ENCODE results near the gene RAP1GAP. TPM values are rescaled to one million over a fixed set of nuclear protein-coding genes. Genes with fewer than 3 reads are reported as not detected.

The RAP1GAP gene
- total and polyA plus RNA-seq, 4 donors, result 8.6 to 23.1 (median 11.3) TPM

DNA sequence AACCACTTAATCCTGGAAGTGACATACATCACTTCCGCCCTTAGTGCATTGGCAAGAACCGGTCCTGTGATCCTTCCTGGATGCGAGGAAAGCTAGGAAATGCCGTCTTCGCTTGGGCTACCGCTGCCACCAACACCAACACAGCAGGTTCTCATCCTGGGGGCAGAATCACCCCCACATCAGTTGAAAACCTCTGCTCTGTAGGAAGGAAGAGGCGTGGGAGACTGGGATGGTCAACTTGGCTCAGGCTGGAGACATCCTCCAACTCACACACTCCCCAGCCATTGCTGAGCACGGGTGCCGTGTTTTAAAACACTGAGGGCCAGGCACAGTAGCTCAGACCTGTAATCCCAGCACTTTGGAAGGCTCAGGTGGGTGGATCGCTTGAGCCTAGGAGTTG is 85.1 kb downstream of the RAP1GAP start:
- no peaks in the 10 kb centered on the region for H3K27me3 ChIP-seq (ENCODE audit: control insufficient read depth in 4 of 4, insufficient read depth in 4 of 4, low read length in 3 of 4)
- H3K9me3 ChIP-seq (ENCODE audit: control insufficient read depth in 4 of 4, low read length in 3 of 4), result no peaks in the 10 kb centered on the region
- 68% methylated on average over 10 of the region's 10 CpGs for WGBS
- no peak for DNase-seq (ENCODE audit: low spot score)
- no peak overlapping the region for H3K4me3 ChIP-seq (ENCODE audit: low read depth in 1 of 3, low read length in 3 of 3)
- H3K27ac ChIP-seq (ENCODE audit: low read depth in 1 of 2, low read length in 2 of 2), result no peak overlapping the region
- peaks cover 0 to 4% (median 1%) of the 10 kb centered on the region in 4 donors for H3K4me1 ChIP-seq (ENCODE audit: control insufficient read depth in 4 of 4, insufficient read depth in 4 of 4, low read length in 3 of 4)
- TF ChIP-seq, protein P1, sequence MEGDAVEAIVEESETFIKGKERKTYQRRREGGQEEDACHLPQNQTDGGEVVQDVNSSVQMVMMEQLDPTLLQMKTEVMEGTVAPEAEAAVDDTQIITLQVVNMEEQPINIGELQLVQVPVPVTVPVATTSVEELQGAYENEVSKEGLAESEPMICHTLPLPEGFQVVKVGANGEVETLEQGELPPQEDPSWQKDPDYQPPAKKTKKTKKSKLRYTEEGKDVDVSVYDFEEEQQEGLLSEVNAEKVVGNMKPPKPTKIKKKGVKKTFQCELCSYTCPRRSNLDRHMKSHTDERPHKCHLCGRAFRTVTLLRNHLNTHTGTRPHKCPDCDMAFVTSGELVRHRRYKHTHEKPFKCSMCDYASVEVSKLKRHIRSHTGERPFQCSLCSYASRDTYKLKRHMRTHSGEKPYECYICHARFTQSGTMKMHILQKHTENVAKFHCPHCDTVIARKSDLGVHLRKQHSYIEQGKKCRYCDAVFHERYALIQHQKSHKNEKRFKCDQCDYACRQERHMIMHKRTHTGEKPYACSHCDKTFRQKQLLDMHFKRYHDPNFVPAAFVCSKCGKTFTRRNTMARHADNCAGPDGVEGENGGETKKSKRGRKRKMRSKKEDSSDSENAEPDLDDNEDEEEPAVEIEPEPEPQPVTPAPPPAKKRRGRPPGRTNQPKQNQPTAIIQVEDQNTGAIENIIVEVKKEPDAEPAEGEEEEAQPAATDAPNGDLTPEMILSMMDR (IDR thresholded peaks at IDR 0.05; ENCODE audit: low read depth, low read length, missing input control), result no peak
- TF ChIP-seq JUND (IDR thresholded peaks at IDR 0.05) (no peak), SP1 (IDR thresholded peaks at IDR 0.05) (no peak), FOXA2 (IDR thresholded peaks at IDR 0.05) (no peak), TAF1 (conservative IDR thresholded peaks at IDR 0.05) (no peak), HNF4A (conservative IDR thresholded peaks at IDR 0.05) (no peak), NR2F2 (IDR thresholded peaks at IDR 0.05) (no peak), HNF4G (IDR thresholded peaks at IDR 0.05) (no peak), RXRA (IDR thresholded peaks at IDR 0.05) (no peak), EGR1 (IDR thresholded peaks at IDR 0.05; ENCODE audit: low read depth in 2 of 2) (no peak), FOXA1 (IDR thresholded peaks at IDR 0.05) (no peak), GABPA (IDR thresholded peaks at IDR 0.05 in 1 of 2, conservative IDR thresholded peaks at IDR 0.05 in 1 of 2) (no peak), RAD21 (IDR thresholded peaks at IDR 0.05) (no peak), YY1 (IDR thresholded peaks at IDR 0.05) (no peak)
- TF ChIP-seq, protein P2, sequence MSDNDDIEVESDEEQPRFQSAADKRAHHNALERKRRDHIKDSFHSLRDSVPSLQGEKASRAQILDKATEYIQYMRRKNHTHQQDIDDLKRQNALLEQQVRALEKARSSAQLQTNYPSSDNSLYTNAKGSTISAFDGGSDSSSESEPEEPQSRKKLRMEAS (IDR thresholded peaks at IDR 0.05), result no peak
- TF ChIP-seq, protein P3, sequence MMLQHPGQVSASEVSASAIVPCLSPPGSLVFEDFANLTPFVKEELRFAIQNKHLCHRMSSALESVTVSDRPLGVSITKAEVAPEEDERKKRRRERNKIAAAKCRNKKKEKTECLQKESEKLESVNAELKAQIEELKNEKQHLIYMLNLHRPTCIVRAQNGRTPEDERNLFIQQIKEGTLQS (IDR thresholded peaks at IDR 0.05), result no peak
- TF ChIP-seq, protein P4, sequence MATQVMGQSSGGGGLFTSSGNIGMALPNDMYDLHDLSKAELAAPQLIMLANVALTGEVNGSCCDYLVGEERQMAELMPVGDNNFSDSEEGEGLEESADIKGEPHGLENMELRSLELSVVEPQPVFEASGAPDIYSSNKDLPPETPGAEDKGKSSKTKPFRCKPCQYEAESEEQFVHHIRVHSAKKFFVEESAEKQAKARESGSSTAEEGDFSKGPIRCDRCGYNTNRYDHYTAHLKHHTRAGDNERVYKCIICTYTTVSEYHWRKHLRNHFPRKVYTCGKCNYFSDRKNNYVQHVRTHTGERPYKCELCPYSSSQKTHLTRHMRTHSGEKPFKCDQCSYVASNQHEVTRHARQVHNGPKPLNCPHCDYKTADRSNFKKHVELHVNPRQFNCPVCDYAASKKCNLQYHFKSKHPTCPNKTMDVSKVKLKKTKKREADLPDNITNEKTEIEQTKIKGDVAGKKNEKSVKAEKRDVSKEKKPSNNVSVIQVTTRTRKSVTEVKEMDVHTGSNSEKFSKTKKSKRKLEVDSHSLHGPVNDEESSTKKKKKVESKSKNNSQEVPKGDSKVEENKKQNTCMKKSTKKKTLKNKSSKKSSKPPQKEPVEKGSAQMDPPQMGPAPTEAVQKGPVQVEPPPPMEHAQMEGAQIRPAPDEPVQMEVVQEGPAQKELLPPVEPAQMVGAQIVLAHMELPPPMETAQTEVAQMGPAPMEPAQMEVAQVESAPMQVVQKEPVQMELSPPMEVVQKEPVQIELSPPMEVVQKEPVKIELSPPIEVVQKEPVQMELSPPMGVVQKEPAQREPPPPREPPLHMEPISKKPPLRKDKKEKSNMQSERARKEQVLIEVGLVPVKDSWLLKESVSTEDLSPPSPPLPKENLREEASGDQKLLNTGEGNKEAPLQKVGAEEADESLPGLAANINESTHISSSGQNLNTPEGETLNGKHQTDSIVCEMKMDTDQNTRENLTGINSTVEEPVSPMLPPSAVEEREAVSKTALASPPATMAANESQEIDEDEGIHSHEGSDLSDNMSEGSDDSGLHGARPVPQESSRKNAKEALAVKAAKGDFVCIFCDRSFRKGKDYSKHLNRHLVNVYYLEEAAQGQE (IDR thresholded peaks at IDR 0.05), result no peak
- TF ChIP-seq, protein P5, sequence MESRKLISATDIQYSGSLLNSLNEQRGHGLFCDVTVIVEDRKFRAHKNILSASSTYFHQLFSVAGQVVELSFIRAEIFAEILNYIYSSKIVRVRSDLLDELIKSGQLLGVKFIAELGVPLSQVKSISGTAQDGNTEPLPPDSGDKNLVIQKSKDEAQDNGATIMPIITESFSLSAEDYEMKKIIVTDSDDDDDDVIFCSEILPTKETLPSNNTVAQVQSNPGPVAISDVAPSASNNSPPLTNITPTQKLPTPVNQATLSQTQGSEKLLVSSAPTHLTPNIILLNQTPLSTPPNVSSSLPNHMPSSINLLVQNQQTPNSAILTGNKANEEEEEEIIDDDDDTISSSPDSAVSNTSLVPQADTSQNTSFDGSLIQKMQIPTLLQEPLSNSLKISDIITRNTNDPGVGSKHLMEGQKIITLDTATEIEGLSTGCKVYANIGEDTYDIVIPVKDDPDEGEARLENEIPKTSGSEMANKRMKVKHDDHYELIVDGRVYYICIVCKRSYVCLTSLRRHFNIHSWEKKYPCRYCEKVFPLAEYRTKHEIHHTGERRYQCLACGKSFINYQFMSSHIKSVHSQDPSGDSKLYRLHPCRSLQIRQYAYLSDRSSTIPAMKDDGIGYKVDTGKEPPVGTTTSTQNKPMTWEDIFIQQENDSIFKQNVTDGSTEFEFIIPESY (IDR thresholded peaks at IDR 0.05), result no peak
- no peak overlapping the region for H3K9ac ChIP-seq (ENCODE audit: low read depth in 1 of 2, low read length in 2 of 2)
- no peaks in the 10 kb centered on the region for H3K36me3 ChIP-seq (ENCODE audit: control insufficient read depth in 4 of 4, insufficient read depth in 3 of 4, low read depth in 1 of 4, low read length in 3 of 4)

Data from liver (tissue), 9 donors.